Keratinocyte (primary cell): ENCODE measurements around the gene CACNA1C. TPM values are rescaled to one million over a fixed set of nuclear protein-coding genes. Genes with fewer than 3 reads are reported as not detected.

Experiments
- DNase-seq: peaks from one replicate; pipeline ENCODE4 v3.0.0-alpha.2; 2011; ENCODE audit warnings: low read depth, missing footprints, low spot score
- FAIRE-seq: peaks from 2 replicates; lab custom pipeline; 2011; peaks lifted over from hg19 to GRCh38; lab: Jason Lieb, UNC
- H2AFZ ChIP-seq: 2 replicates; pipeline ENCODE4 v1.6.0; 2012; ENCODE audit warnings: low read length, control low read depth, inconsistent platforms; ENCODE audit not compliant: control insufficient read depth
- H3K27ac ChIP-seq: 2 replicates; pipeline ENCODE4 v1.5.1; 2011; ENCODE audit warnings: low read length; ENCODE audit not compliant: control insufficient read depth, insufficient read depth
- H3K27me3 ChIP-seq: 3 replicates; pipeline ENCODE4 v1.6.0; 2011; ENCODE audit warnings: low read length; ENCODE audit not compliant: control insufficient read depth, insufficient read depth; ENCODE audit errors: extremely low read depth
- H3K36me3 ChIP-seq, 2 experiments: 2 replicates in 1 of 2; 3 replicates in 1 of 2; pipeline ENCODE4 v1.5.1; 2011; ENCODE audit warnings: low read length in 2 of 2, mild to moderate bottlenecking in 1 of 2; ENCODE audit not compliant: control insufficient read depth in 2 of 2, insufficient read depth in 2 of 2; ENCODE audit errors: extremely low read depth in 1 of 2
- H3K4me1 ChIP-seq: 3 replicates; pipeline ENCODE4 v1.5.1; 2011; ENCODE audit warnings: low read length; ENCODE audit not compliant: control insufficient read depth, insufficient read depth; ENCODE audit errors: extremely low read depth
- H3K4me2 ChIP-seq: 3 replicates; pipeline ENCODE4 v1.6.0; 2011; ENCODE audit warnings: low read depth, low read length; ENCODE audit not compliant: control insufficient read depth, insufficient read depth; ENCODE audit errors: extremely low read depth
- H3K4me3 ChIP-seq, 3 experiments: fragments of 200-600 bp in 1 of 3; sonication (generic) in 1 of 3; 2 replicates in 2 of 3; 3 replicates in 1 of 3; pipeline ENCODE4 v1.5.1; 2011 to 2016; ENCODE audit warnings: low read length in 3 of 3, mild to moderate bottlenecking in 3 of 3, control low read depth in 2 of 3, inconsistent platforms in 1 of 3, low read depth in 1 of 3, mixed read lengths in 1 of 3, mixed run types in 1 of 3, moderate library complexity in 1 of 3; ENCODE audit not compliant: control insufficient read depth in 2 of 3, insufficient read depth in 2 of 3; ENCODE audit errors: extremely low read depth in 1 of 3
- H3K79me2 ChIP-seq: 2 replicates; pipeline ENCODE4 v1.6.0; 2012; ENCODE audit warnings: low read length; ENCODE audit not compliant: control insufficient read depth, insufficient read depth
- H3K9ac ChIP-seq: 3 replicates; pipeline ENCODE4 v1.6.0; 2011; ENCODE audit warnings: low read length; ENCODE audit not compliant: control insufficient read depth, insufficient read depth; ENCODE audit errors: extremely low read depth
- H3K9me1 ChIP-seq: 3 replicates; pipeline ENCODE4 v1.6.0; 2011; ENCODE audit warnings: low read length; ENCODE audit not compliant: control insufficient read depth, insufficient read depth; ENCODE audit errors: extremely low read depth
- H3K9me3 ChIP-seq: 2 replicates; pipeline ENCODE4 v1.5.1; 2012; ENCODE audit warnings: low read depth, low read length; ENCODE audit not compliant: control insufficient read depth
- H4K20me1 ChIP-seq: 3 replicates; pipeline ENCODE4 v1.6.0; 2011; ENCODE audit warnings: low read length; ENCODE audit not compliant: control insufficient read depth, insufficient read depth; ENCODE audit errors: extremely low read depth
- CTCF ChIP-seq, 3 experiments: IDR thresholded peaks in 1 of 3; conservative IDR thresholded peaks in 1 of 3; optimal IDR thresholded peaks in 1 of 3; 2 replicates in 2 of 3; 3 replicates in 1 of 3; pipeline versions ENCODE3 to v1.5.1; 2011; ENCODE audit warnings: low read length in 3 of 3, mild to moderate bottlenecking in 3 of 3, moderate library complexity in 2 of 3, control low read depth in 1 of 3, inconsistent platforms in 1 of 3; ENCODE audit not compliant: insufficient read depth in 2 of 3; ENCODE audit errors: extremely low read depth in 1 of 3
- EZH2 ChIP-seq: IDR thresholded peaks from one replicate; pipeline ENCODE4 v1.6.1; 2012; ENCODE audit warnings: inconsistent platforms, mild to moderate bottlenecking, low read length, moderate library complexity
- dilution Hi-C: fragments of 300-500 bp; cut with MboI; formaldehyde crosslinking; loops from one replicate; pipeline ENCODE4 v1.7.0; 2020; ENCODE audit warnings: low sequenced_read_pairs; ENCODE audit not compliant: extremely low pct_ligation_motif_present
- polyA plus RNA-seq, 5 experiments: library from polyadenylated mRNA; depleted of rRNA in 3 of 5; stranded (reverse) in 3 of 5; stranded (forward) in 1 of 5; unstranded in 1 of 5; fragments of >200 nt; gene quantifications; 1 replicate in 1 of 5; 2 replicates in 3 of 5; 3 replicates in 1 of 5; pipeline versions ENCODE4 v1.2.1 to v1.2.3, GENCODE V29; 2011 to 2012; ENCODE audit warnings: missing spikeins in 2 of 5, low read depth in 1 of 5, low replicate concordance in 1 of 5

The CACNA1C gene
- polyA plus RNA-seq, 1 donor (not counting 4 experiments of a cell fraction or from before 2014, with no cell fraction given), result not detected

GRCh38 chr12:2364631-2365051 is 311.9 kb downstream of the CACNA1C start:
- dilution Hi-C loops, result no loop called here
- H3K9me3 ChIP-seq, result no peaks in the 10 kb centered on the region
- no peaks in the 10 kb centered on the region for H3K79me2 ChIP-seq
- H3K9ac ChIP-seq, result no peak overlapping the region
- H3K9me1 ChIP-seq, result no peaks in the 10 kb centered on the region
- TF ChIP-seq CTCF (optimal IDR thresholded peaks at IDR 0.05 in 1 of 3, IDR thresholded peaks at IDR 0.05 in 1 of 3, conservative IDR thresholded peaks at IDR 0.05 in 1 of 3; ENCODE audit: extremely low read depth in 1 of 3, insufficient read depth in 2 of 3, low read length in 3 of 3) (no peak), EZH2 (no peak)
- no peaks in the 10 kb centered on the region for H3K36me3 ChIP-seq
- H3K4me1 ChIP-seq, result no peaks in the 10 kb centered on the region
- H3K4me2 ChIP-seq, result no peak overlapping the region
- no peak overlapping the region for H2AFZ ChIP-seq
- H3K27me3 ChIP-seq, result peaks cover 3% of the 10 kb centered on the region
- no peak for FAIRE-seq
- no peaks in the 10 kb centered on the region for H4K20me1 ChIP-seq
- H3K27ac ChIP-seq, result no peak overlapping the region
- DNase-seq, result no peak
- H3K4me3 ChIP-seq, result no peak overlapping the region

GRCh38 chr12:2366711-2367110 is 313.9 kb downstream of the CACNA1C start:
- no peak overlapping the region for H3K27ac ChIP-seq
- no peak overlapping the region for H2AFZ ChIP-seq
- DNase-seq (no peak), FAIRE-seq (no peak)
- H3K4me1 ChIP-seq, result no peaks in the 10 kb centered on the region
- no peaks in the 10 kb centered on the region for H3K9me3 ChIP-seq
- no peak overlapping the region for H3K4me2 ChIP-seq
- H3K4me3 ChIP-seq, result no peak overlapping the region
- H3K36me3 ChIP-seq, result no peaks in the 10 kb centered on the region
- no peaks in the 10 kb centered on the region for H3K79me2 ChIP-seq
- no peaks in the 10 kb centered on the region for H4K20me1 ChIP-seq
- dilution Hi-C loops, result no loop called here
- H3K27me3 ChIP-seq, result no peaks in the 10 kb centered on the region
- TF ChIP-seq EZH2 (no peak), CTCF (optimal IDR thresholded peaks at IDR 0.05 in 1 of 3, IDR thresholded peaks at IDR 0.05 in 1 of 3, conservative IDR thresholded peaks at IDR 0.05 in 1 of 3; ENCODE audit: extremely low read depth in 1 of 3, insufficient read depth in 2 of 3, low read length in 3 of 3) (no peak)
- H3K9me1 ChIP-seq, result no peaks in the 10 kb centered on the region
- H3K9ac ChIP-seq, result no peak overlapping the region
